Measurements from ENCODE around the gene NAMPT.

NAMPT gene

DNA sequence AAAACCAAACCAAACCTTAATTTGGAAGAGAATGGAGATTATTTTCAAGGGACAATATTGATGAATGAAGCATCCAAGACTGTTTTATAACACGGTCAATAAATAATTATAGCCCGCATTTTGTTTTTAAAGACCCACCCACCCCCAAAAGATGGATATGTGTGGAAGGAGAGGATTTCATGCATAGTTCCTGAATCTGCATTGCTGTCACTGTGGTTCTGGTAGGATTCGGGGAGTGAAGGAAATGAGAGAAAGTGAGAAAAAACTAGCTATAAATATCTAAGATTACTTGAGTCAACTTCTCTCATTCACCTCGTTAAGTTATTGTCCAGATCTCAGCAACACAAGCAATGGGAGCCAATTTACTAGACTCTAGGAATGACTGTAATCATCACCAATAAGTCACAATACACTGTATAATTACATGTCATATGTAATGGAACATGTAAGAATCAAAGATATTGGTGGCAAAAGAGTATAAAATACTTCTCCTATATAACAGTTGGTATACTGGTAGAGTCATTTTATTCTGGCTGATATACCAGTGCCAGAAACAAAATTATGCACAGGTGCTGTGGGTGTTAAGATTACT, 30.2 kb downstream of the NAMPT start:
- no peaks in the 10 kb centered on the region for H3K9me2 ChIP-seq (replicated peaks; ENCODE audit: control insufficient read depth, low read length)
- no peak for TF ChIP-seq EZH2phosphoT487 (IDR thresholded peaks at IDR 0.05; ENCODE audit: borderline replicate concordance, low read length)
- TF ChIP-seq, protein P1, sequence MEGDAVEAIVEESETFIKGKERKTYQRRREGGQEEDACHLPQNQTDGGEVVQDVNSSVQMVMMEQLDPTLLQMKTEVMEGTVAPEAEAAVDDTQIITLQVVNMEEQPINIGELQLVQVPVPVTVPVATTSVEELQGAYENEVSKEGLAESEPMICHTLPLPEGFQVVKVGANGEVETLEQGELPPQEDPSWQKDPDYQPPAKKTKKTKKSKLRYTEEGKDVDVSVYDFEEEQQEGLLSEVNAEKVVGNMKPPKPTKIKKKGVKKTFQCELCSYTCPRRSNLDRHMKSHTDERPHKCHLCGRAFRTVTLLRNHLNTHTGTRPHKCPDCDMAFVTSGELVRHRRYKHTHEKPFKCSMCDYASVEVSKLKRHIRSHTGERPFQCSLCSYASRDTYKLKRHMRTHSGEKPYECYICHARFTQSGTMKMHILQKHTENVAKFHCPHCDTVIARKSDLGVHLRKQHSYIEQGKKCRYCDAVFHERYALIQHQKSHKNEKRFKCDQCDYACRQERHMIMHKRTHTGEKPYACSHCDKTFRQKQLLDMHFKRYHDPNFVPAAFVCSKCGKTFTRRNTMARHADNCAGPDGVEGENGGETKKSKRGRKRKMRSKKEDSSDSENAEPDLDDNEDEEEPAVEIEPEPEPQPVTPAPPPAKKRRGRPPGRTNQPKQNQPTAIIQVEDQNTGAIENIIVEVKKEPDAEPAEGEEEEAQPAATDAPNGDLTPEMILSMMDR (IDR thresholded peaks at IDR 0.05; ENCODE audit: low read depth, low read length, poor library complexity, severe bottlenecking), result no peak
- no peak overlapping the region for H3K27ac ChIP-seq (ENCODE audit: low read depth, low read length)
- no peaks in the 10 kb centered on the region for H3F3A ChIP-seq (ENCODE audit: control insufficient read depth, insufficient read depth)
- peaks cover 88% of the 10 kb centered on the region for H3K36me3 ChIP-seq (ENCODE audit: control insufficient read depth, low read length)
- no peak overlapping the region for H3K4me2 ChIP-seq (ENCODE audit: low read length)
- H3K27me3 ChIP-seq (ENCODE audit: control insufficient read depth, low read length), result no peaks in the 10 kb centered on the region
- no peaks in the 10 kb centered on the region for H3K9me3 ChIP-seq (ENCODE audit: control insufficient read depth, insufficient read depth, low read length)
- H4K20me1 ChIP-seq (ENCODE audit: control insufficient read depth, insufficient read depth, low read depth, low read length), result no peaks in the 10 kb centered on the region
- H3K79me2 ChIP-seq (ENCODE audit: control insufficient read depth, low read length), result no peaks in the 10 kb centered on the region
- no peak overlapping the region for H3K4me3 ChIP-seq (ENCODE audit: low read length)
- no peaks in the 10 kb centered on the region for H3K4me1 ChIP-seq (ENCODE audit: control insufficient read depth, low read length)

DNA sequence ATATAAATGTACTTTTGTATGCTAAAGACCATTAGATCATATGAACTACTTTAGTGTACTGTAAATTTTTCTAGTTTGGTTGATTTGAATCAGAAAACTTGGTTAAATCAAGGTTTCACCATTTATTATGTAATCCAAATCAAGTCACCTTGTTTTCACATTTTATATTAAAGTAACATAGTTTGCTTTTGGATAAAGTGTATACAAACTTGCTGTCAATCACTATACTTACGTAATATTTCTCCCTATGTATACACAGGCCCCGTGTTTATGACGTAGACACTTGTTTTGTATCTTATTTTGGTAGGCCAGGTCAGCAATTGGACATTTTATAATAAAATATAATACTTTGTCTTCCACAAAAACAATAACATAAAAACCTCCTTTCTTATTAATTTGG, 32.2 kb downstream of the NAMPT start:
- Histone ChIP-seq H3K36me3 (ENCODE audit: control insufficient read depth, low read length) (peaks cover 84% of the 10 kb centered on the region), H3K4me2 (ENCODE audit: low read length) (no peak overlapping the region), H3K4me3 (ENCODE audit: low read length) (no peak overlapping the region), H3K27me3 (ENCODE audit: control insufficient read depth, low read length) (no peaks in the 10 kb centered on the region), H4K20me1 (ENCODE audit: control insufficient read depth, insufficient read depth, low read depth, low read length) (no peaks in the 10 kb centered on the region), H3F3A (ENCODE audit: control insufficient read depth, insufficient read depth) (peaks cover 3% of the 10 kb centered on the region; the same call in 1 of the 2 replicates), H3K4me1 (ENCODE audit: control insufficient read depth, low read length) (no peaks in the 10 kb centered on the region), H3K79me2 (ENCODE audit: control insufficient read depth, low read length) (no peaks in the 10 kb centered on the region), H3K9me2 (replicated peaks; ENCODE audit: control insufficient read depth, low read length) (no peaks in the 10 kb centered on the region), H3K27ac (ENCODE audit: low read depth, low read length) (no peak overlapping the region), H3K9me3 (ENCODE audit: control insufficient read depth, insufficient read depth, low read length) (no peaks in the 10 kb centered on the region)
- TF ChIP-seq, protein P1 (IDR thresholded peaks at IDR 0.05; ENCODE audit: low read depth, low read length, poor library complexity, severe bottlenecking), result no peak
- TF ChIP-seq EZH2phosphoT487 (IDR thresholded peaks at IDR 0.05; ENCODE audit: borderline replicate concordance, low read length), result no peak

DNA sequence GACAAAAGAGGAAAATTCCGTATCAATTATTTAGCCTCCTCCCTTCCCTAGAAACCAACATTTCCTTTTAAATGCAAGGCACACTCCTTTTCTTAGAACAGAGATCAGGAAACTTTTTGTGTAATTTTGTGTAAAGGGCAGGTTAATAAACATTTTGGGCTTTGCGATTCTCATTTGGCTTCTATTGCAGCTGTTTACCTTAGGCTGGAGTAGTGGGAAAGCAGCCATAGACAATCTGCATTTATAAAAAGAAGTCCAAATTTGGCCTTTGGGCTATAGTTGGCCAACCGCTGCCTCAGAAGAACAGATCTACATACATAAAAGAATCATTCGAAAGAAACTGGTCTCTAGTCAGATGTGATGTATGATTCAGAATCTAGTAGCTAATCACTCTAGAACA, 35.3 kb downstream of the NAMPT start:
- Histone ChIP-seq H3K36me3 (ENCODE audit: control insufficient read depth, low read length) (peaks cover 63% of the 10 kb centered on the region), H3K9me3 (ENCODE audit: control insufficient read depth, insufficient read depth, low read length) (no peaks in the 10 kb centered on the region), H4K20me1 (ENCODE audit: control insufficient read depth, insufficient read depth, low read depth, low read length) (no peaks in the 10 kb centered on the region), H3K4me1 (ENCODE audit: control insufficient read depth, low read length) (no peaks in the 10 kb centered on the region), H3K27me3 (ENCODE audit: control insufficient read depth, low read length) (no peaks in the 10 kb centered on the region), H3K4me3 (ENCODE audit: low read length) (no peak overlapping the region), H3K9me2 (replicated peaks; ENCODE audit: control insufficient read depth, low read length) (no peaks in the 10 kb centered on the region), H3F3A (ENCODE audit: control insufficient read depth, insufficient read depth) (peaks cover 3% of the 10 kb centered on the region; the same call in 1 of the 2 replicates), H3K4me2 (ENCODE audit: low read length) (no peak overlapping the region), H3K27ac (ENCODE audit: low read depth, low read length) (no peak overlapping the region), H3K79me2 (ENCODE audit: control insufficient read depth, low read length) (no peaks in the 10 kb centered on the region)
- no peak for TF ChIP-seq EZH2phosphoT487 (IDR thresholded peaks at IDR 0.05; ENCODE audit: borderline replicate concordance, low read length)
- TF ChIP-seq, protein P1 (IDR thresholded peaks at IDR 0.05; ENCODE audit: low read depth, low read length, poor library complexity, severe bottlenecking), result no peak
